HG02798 (cell line): Measurements from ENCODE around the gene SUCNR1.
"Not testable (repeated sequence)": the region's sequence is repeated elsewhere in the genome, so short reads cannot be mapped to it uniquely, and the experiment has no call there.

ENCODE experiments used
- ATAC-seq: cut with Tn5 transposase; IDR thresholded peaks from one replicate; pipeline ENCODE4 v1.9.1; 2021; ENCODE audit warnings: mild to moderate bottlenecking; ENCODE audit not compliant: unreplicated experiment, poor library complexity

SUCNR1 gene

DNA sequence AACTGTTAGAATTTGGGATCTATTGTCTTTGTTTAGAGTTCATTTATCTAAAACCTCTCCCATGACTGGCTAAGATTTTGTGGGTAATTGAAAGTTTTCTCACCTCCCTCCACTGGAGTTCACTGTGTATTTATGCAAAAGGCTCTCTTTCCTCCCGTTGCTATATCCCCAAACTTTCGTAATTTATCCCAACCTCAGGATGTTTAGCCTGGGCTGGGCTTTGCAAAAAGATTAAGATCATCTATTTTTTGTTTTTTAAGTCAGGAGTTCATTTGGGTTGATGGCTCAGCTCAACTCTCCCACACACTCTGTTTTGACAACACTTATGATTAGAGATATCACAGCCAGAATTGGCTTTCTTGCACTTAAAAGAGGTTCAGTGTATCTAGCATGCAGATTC lies 27.0 kb downstream of the SUCNR1 start:
- no peak for ATAC-seq

DNA sequence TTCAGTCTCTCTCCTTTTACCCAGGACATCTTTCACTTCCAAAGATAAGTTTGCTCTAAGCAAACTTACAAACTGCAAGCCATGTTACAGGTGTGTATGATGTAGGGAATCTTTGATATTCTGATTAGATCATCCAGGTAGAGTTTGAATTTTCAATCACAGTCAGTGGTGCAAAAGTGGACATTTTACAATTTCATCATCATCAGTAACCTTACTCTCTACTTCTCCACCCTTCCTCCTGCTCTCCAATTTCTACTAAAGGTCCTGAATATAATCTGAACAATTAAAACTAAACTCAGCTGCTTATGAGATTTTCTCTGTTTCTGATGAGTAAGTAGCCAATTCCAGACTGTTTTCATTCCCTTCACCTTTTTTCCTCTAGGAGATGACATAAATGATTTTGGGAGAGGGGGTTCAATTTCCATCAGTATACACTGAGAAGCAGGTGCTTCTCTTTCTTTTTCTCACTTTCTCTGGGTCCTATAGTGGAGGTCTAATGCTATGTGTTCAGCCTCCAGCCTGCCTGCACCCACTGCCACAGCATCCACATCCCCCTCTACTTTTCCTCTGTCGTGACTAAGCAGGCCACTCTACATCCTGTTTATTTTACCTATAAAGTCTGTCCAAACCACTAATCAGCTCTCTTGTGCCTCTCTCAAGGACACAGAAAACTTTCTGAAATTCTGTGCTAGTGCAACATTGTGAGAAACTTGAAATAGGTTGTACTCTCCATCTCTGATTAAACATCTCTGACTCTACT lies 27.6 kb downstream of the SUCNR1 start:
- ATAC-seq = no peak

GRCh38 chr3:151901644-151902285 lies 28.3 kb downstream of the SUCNR1 start:
- no peak for ATAC-seq

- ATAC-seq = no peak
Observed at GRCh38 chr3:151903501-151903991, 30.1 kb downstream of the SUCNR1 start.

- ATAC-seq = no peak
Observed at GRCh38 chr3:151905647-151906046, 32.2 kb downstream of the SUCNR1 start.

DNA sequence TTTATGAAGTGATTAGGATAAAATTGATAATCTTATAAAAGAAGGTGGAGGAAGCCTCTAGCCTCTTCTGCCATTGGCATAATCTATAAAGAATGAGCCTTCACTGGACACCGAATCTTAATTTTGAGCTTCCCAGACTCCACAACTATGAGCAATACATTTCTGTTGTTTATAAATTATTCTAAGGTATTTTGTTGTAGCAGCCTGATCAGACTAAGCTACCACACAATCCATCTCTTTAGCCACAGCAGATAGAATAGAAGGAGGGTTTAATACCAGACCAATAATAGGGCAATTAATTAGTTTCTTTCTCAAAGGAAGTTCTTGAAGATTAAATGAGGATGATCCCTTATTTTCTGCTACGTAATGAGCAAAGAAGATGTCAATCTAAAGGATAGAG lies 33.3 kb downstream of the SUCNR1 start:
- ATAC-seq = no peak

- ATAC-seq = no peak
Observed at GRCh38 chr3:151908399-151908798, 35.0 kb downstream of the SUCNR1 start.

DNA sequence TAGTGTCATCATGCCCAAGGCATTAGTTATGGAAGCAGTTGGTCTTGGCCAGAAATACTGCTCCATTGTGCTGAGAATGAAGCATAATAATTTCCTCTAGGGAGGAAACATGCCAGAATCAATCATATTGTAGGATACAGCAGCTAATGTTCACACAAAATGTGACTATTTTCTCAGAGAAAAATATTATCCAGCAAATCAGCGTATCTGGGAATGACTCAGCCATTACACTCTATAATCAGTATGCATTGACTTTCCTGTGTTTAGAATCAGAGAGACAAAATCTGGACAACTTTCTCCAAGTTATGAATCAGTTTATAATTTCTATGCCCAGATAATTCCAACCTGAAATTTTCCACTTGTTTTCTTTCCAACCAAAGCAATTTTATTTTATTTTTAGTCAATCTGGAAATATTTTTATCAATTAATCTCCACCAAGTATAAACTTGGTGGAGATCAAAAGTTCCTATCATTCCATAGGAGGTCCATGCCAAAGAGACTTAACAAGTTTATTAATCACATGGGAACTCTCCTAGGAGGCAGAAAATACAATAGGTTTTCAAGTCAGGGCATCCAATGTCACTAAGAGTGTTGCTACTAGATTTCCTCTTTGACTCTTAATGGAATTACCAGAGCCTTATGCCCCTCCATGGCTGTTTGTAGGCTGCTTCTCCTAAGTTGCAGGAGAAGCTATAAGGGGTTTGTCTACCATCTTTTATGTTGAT lies 36.4 kb downstream of the SUCNR1 start:
- no peak for ATAC-seq

DNA sequence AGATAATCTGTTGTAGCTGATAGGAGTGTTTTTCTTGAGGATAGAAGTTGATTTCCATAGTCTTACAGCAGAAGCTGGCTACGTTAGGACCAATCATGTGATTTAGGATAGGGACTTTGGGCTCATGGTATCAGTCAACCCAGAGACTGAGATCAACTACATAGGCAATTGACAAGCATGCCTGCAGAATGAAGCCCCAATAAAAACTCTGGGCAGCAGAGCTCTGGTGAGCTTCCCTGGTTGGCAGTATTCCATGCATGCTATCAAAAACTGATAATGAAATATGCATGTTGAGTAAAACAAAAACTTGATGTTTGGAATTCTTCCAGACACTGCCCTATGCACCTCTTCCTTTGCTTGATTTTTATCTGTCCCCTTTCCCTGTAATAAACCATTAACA lies 38.0 kb downstream of the SUCNR1 start:
- no peak for ATAC-seq

GRCh38 chr3:151912028-151912427 lies 38.6 kb downstream of the SUCNR1 start:
- no peak for ATAC-seq

DNA sequence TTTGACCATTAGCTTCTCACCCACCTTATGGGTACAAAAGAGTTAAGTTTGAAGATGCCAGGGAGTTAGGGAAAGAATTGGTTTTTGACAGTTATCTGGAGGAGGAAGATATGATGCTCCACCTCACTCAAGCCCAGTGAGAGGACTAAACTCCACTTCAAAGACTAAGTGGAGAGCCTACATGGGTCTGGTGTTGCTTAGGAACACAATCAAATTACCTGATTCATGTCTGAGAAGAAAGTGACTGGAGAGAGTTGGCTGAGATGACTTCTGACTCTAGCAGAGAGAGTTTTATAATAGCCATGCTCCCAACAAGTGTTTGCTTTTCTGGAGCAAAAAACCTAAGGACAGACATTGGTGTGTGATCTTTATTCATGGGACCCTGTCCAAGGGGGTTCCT lies 43.3 kb downstream of the SUCNR1 start:
- ATAC-seq = no peak

DNA sequence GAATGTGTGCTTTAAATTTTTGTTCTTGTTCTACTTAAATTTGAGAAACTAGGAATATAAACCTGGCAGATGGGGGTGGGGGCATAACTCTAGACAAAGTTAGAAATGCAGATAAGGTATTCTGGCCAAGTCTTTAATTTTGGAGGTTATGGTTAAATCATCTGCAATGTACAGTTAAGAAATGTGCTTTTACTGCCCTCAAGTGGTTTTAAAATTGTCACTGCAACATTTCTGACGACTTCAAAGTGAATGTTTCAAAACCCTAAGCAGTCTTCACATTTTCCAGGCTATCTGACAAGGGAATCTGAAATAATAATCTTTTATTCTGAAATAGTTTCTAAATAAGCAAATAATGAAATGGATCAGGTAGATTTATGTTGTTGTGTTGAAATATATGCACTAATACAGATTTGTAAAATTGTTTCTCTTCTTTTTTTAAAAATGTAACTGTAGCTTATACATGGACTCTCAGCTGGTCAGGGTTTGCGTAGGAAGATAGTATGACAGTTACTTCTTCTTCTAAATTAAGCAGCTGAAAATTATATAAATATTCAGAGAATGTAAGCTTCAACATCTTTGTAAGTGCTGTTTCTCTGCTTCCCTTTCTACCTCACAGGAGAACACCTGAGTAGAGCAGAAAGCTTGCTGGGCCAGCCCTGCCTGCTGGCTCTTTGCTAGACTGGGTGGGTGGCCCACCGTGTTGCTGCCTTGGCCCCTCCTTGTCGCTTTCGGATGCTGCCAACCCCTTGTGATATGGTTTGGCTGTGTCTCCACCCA lies 45.0 kb downstream of the SUCNR1 start:
- peak; percentile 65 for ATAC-seq

GRCh38 chr3:151919030-151919328 lies 45.5 kb downstream of the SUCNR1 start:
- no peak for ATAC-seq

- ATAC-seq = no peak
Observed at GRCh38 chr3:151919446-151919845, 46.0 kb downstream of the SUCNR1 start.

- ATAC-seq = no peak
Observed at GRCh38 chr3:151923901-151924300, 50.5 kb downstream of the SUCNR1 start.

DNA sequence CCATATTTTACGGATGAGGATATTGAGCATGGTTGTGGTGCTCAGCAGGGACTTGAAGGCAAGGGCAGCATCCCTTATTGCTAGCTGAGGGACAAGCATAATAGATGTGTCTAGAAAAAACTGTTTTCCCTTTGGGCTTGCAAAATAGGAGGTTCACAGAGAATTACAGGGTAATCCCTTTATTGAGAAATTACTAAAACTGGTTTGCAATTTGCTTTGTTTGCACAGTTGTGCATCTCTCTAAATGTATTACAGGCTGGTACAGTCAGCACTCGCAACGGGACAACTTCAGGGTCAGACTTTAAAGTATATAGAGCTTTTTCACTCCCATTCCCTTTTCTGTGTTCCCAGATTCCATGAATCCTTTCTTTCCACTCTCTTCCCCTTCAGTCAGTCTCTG lies 51.3 kb downstream of the SUCNR1 start:
- ATAC-seq = no peak

- ATAC-seq = no peak
Observed at GRCh38 chr3:151925419-151925818, 52.0 kb downstream of the SUCNR1 start.

- ATAC-seq = no peak
Observed at GRCh38 chr3:151925876-151926275, 52.4 kb downstream of the SUCNR1 start.

DNA sequence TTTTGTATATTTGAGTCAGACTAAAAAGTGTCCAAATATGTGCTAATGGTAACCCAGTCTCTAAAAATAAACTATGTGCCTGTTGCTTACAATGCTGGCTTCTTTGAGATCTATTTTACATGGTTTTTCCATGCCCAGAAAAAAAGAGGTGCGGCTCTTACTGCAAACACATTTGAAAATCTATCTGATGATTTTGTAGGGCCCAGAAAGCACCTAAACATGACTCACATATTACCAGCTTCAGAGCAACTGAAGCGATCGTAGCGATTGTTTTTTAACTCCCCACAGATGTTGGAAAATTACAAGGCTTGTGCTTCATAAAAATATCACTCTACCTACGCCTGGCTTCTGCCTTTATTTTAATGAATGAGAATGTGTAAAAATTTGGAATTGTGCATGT lies 53.5 kb downstream of the SUCNR1 start:
- no peak for ATAC-seq

GRCh38 chr3:151927915-151928525 lies 54.6 kb downstream of the SUCNR1 start:
- ATAC-seq = not testable (repeated sequence)
